ENCODE measurements around the gene BACE2.

The BACE2 gene

GRCh38 chr21:41149199-41149598, 18.8 kb upstream of the BACE2 start:
- H3K36me3 ChIP-seq, result no peaks in the 10 kb centered on the region
- no peaks in the 10 kb centered on the region for H3K4me1 ChIP-seq (ENCODE audit: control insufficient read depth in 1 of 2, insufficient read depth in 1 of 2, low read depth in 1 of 2, low read length in 1 of 2)
- no peaks in the 10 kb centered on the region for H3K27me3 ChIP-seq
- no peak overlapping the region for H3K4me3 ChIP-seq (ENCODE audit: low read depth in 1 of 2, low read length in 1 of 2)
- TF ChIP-seq, protein P1, sequence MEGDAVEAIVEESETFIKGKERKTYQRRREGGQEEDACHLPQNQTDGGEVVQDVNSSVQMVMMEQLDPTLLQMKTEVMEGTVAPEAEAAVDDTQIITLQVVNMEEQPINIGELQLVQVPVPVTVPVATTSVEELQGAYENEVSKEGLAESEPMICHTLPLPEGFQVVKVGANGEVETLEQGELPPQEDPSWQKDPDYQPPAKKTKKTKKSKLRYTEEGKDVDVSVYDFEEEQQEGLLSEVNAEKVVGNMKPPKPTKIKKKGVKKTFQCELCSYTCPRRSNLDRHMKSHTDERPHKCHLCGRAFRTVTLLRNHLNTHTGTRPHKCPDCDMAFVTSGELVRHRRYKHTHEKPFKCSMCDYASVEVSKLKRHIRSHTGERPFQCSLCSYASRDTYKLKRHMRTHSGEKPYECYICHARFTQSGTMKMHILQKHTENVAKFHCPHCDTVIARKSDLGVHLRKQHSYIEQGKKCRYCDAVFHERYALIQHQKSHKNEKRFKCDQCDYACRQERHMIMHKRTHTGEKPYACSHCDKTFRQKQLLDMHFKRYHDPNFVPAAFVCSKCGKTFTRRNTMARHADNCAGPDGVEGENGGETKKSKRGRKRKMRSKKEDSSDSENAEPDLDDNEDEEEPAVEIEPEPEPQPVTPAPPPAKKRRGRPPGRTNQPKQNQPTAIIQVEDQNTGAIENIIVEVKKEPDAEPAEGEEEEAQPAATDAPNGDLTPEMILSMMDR (IDR thresholded peaks at IDR 0.05), result no peak
- H3K27ac ChIP-seq, result no peak overlapping the region
- H3K9me3 ChIP-seq, result peaks cover 4% of the 10 kb centered on the region

DNA sequence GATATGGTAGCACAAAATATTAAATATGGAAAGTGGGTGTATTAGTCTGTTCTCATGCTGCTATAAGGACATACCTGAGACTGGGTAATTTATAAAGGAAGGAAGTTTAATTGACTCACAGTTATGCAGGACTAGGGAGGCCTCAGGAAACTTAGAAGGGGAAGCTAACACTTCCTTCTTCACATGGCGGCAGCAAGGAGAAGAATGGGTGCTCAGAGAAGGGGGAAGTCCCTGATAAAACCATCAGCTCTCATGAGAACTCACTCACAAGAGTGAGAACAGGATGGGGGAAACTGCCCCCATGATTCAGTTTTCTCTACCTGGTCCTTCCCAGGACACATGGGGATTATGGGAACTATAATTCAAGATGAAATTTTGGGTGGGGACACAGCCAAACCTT, 15.8 kb upstream of the BACE2 start:
- no peak overlapping the region for H3K27ac ChIP-seq
- H3K4me1 ChIP-seq (ENCODE audit: control insufficient read depth in 1 of 2, insufficient read depth in 1 of 2, low read depth in 1 of 2, low read length in 1 of 2), result no peaks in the 10 kb centered on the region
- no peak overlapping the region for H3K4me3 ChIP-seq (ENCODE audit: low read depth in 1 of 2, low read length in 1 of 2)
- H3K36me3 ChIP-seq, result no peaks in the 10 kb centered on the region
- TF ChIP-seq, protein P1 (IDR thresholded peaks at IDR 0.05), result no peak
- peaks cover 4% of the 10 kb centered on the region for H3K9me3 ChIP-seq
- no peaks in the 10 kb centered on the region for H3K27me3 ChIP-seq

GRCh38 chr21:41153443-41153842, 14.5 kb upstream of the BACE2 start:
- peaks cover 4% of the 10 kb centered on the region for H3K9me3 ChIP-seq
- no peaks in the 10 kb centered on the region for H3K36me3 ChIP-seq
- H3K27me3 ChIP-seq, result no peaks in the 10 kb centered on the region
- H3K27ac ChIP-seq, result no peak overlapping the region
- no peak overlapping the region for H3K4me3 ChIP-seq (ENCODE audit: low read depth in 1 of 2, low read length in 1 of 2)
- no peaks in the 10 kb centered on the region for H3K4me1 ChIP-seq (ENCODE audit: control insufficient read depth in 1 of 2, insufficient read depth in 1 of 2, low read depth in 1 of 2, low read length in 1 of 2)
- TF ChIP-seq, protein P1 (IDR thresholded peaks at IDR 0.05), result no peak

DNA sequence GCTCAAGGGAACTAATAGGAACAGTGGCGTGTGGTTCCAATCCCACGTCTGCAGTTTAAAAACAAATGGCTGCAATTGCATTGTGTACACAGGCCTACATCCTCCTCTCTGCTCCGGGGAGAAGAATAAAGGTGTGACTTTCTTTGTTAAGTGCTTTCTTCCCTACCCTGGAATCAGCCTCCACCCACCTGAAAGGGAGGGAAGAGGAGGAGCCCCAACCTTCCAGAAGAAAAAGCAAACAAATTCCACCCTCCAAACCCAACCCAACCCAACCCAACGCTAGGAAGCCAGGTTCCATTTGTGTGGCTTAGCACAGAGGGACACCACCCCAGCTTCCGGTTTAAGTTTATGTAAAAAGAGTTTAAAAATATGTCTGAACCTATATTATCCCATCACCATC, 11.8 kb upstream of the BACE2 start:
- Histone ChIP-seq H3K9me3 (no peaks in the 10 kb centered on the region), H3K4me1 (ENCODE audit: control insufficient read depth in 1 of 2, insufficient read depth in 1 of 2, low read depth in 1 of 2, low read length in 1 of 2) (no peaks in the 10 kb centered on the region), H3K27me3 (no peaks in the 10 kb centered on the region), H3K36me3 (no peaks in the 10 kb centered on the region), H3K27ac (no peak overlapping the region), H3K4me3 (ENCODE audit: low read depth in 1 of 2, low read length in 1 of 2) (no peak overlapping the region)
- TF ChIP-seq, protein P1 (IDR thresholded peaks at IDR 0.05), result no peak

- Histone ChIP-seq H3K4me1 (ENCODE audit: control insufficient read depth in 1 of 2, insufficient read depth in 1 of 2, low read depth in 1 of 2, low read length in 1 of 2) (no peaks in the 10 kb centered on the region), H3K27ac (no peak overlapping the region), H3K36me3 (no peaks in the 10 kb centered on the region), H3K9me3 (no peaks in the 10 kb centered on the region), H3K4me3 (ENCODE audit: low read depth in 1 of 2, low read length in 1 of 2) (no peak overlapping the region), H3K27me3 (peaks cover 3% of the 10 kb centered on the region)
- TF ChIP-seq, protein P1 (IDR thresholded peaks at IDR 0.05), result no peak
Measured at GRCh38 chr21:41158026-41158425, 9.9 kb upstream of the BACE2 start.

DNA sequence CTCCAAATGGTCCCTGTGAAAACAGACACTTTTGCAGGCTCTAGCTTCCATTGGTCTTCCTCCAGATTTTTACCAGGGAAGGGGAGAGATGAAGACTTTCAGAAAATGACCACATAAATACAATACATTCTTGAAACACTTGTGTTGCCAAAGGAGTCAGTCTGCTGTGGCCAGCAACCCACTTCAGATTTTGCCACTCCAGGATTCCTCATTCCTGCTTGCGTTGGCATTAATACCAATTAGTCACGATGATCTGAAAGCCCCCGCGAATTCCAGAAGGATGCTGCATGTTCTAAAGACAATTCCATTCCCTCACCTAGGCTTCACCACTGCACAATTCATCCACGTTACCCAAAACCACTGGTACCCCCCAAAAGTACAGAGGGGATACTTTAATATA, 7.9 kb upstream of the BACE2 start:
- Histone ChIP-seq H3K36me3 (no peaks in the 10 kb centered on the region), H3K4me1 (ENCODE audit: control insufficient read depth in 1 of 2, insufficient read depth in 1 of 2, low read depth in 1 of 2, low read length in 1 of 2) (no peaks in the 10 kb centered on the region), H3K27ac (no peak overlapping the region), H3K27me3 (peaks cover 23% of the 10 kb centered on the region), H3K9me3 (no peaks in the 10 kb centered on the region), H3K4me3 (ENCODE audit: low read depth in 1 of 2, low read length in 1 of 2) (no peak overlapping the region)
- TF ChIP-seq, protein P1 (IDR thresholded peaks at IDR 0.05), result no peak
